Muscle of leg (tissue), 11 donors: ENCODE measurements around the gene ARHGDIG. TPM values are rescaled to one million over a fixed set of nuclear protein-coding genes. Genes with fewer than 3 reads are reported as not detected.
"Not testable (repeated sequence)": the region's sequence is repeated elsewhere in the genome, so short reads cannot be mapped to it uniquely, and the experiment has no call there.

ENCODE experiments used
- DNase-seq: peaks from one replicate; pipeline ENCODE4 v3.0.0; 2013
- H3K27ac ChIP-seq: one replicate; pipeline ENCODE4 v1.5.1; 2013; ENCODE audit warnings: mild to moderate bottlenecking, low read length, control low read depth
- H3K27me3 ChIP-seq: one replicate; pipeline ENCODE4 v1.6.1; 2013; ENCODE audit warnings: low read length; ENCODE audit not compliant: control insufficient read depth, insufficient read depth
- H3K36me3 ChIP-seq: one replicate; pipeline ENCODE4 v1.6.1; 2013; ENCODE audit warnings: low read length; ENCODE audit not compliant: control insufficient read depth, insufficient read depth
- H3K4me1 ChIP-seq: one replicate; pipeline ENCODE4 v1.6.1; 2013; ENCODE audit warnings: low read length; ENCODE audit not compliant: control insufficient read depth, insufficient read depth
- H3K4me3 ChIP-seq: one replicate; pipeline ENCODE4 v1.5.1; 2013; ENCODE audit warnings: low read length, control low read depth
- H3K9me3 ChIP-seq: replicated peaks from 2 replicates; pipeline ENCODE4 v1.6.1; 2013; ENCODE audit warnings: low read depth, low read length; ENCODE audit not compliant: control insufficient read depth
- WGBS: methylation state at CpG from one replicate; pipeline ENCODE4 v1.1.5; 2013; ENCODE audit warnings: missing lambda C conversion rate; ENCODE audit not compliant: insufficient coverage; 5-methylcytosine and 5-hydroxymethylcytosine counted together
- polyA plus RNA-seq, 8 donors: library from polyadenylated mRNA; unstranded; fragments of 120-200 nt; gene quantifications; one replicate each; pipeline versions ENCODE4 v1.2.1 to v1.2.3, GENCODE V29; 2013; ENCODE audit warnings: inconsistent platforms in 1 of 8, low replicate concordance in 1 of 8; ENCODE audit not compliant: insufficient read length in 8 of 8, insufficient read depth in 1 of 8
- total RNA-seq: library from RNA; stranded (reverse); fragments of 120-200 nt; gene quantifications from one replicate; pipeline ENCODE4 v1.2.4, GENCODE V29; 2013

ARHGDIG gene
- total and polyA plus RNA-seq, 9 donors: 0.30 to 2.4 (median 0.66) TPM

DNA sequence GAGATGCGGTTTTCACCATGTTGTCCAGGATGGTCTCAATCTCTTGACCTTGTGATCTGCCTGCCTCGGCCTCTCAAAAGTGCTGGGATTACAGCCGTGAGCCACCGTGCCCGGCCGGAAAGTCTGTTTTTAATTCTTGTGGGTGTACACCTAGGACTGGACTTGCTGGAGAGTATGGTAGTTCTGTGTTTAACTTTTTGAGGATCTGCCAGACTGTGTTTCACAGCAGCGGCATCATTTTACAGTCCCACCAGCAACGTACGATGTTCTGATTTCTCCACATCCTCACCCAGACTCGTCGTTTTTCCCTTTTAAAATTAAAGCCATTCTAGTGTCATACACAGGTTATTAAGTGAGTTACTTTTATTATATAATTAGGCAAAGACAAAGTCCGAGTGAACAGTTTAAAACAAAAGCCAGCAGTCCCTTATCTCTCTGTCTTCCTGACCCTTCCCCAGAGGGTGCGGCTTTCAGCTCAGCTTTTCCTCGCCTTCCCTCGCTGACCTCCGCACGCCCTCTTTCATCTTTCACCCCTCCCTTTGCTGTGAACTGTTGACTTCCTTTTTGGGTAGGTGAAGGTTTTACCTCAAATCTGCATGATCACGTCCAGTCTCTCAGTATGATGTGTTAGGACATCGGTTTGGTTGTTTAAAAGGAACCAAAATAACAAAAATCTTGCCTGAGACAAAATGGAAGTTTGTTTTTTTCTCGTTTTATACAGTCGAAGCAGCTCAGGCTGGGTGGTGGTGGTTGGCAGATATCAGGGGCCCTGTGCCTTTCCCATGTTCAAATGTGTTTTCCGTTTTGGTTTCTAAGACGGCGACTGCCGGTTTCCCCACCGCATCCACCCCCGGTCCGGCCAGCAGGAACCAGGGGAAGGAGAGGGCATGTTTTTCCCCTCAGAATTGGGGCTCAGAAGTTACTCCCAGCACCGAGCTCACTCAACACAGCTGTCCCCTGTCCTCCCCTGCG lies 27.7 kb upstream of the ARHGDIG start:
- no peaks in the 10 kb centered on the region for H3K9me3 ChIP-seq
- H3K4me1 ChIP-seq: no peaks in the 10 kb centered on the region
- H3K27ac ChIP-seq: no peak overlapping the region
- no peak overlapping the region for H3K4me3 ChIP-seq
- H3K36me3 ChIP-seq: peaks cover 30% of the 10 kb centered on the region
- H3K27me3 ChIP-seq: no peaks in the 10 kb centered on the region
- no peak for DNase-seq
- 41% methylated on average over 7 of the region's 30 CpGs for WGBS

GRCh38 chr16:253833-254232 lies 26.6 kb upstream of the ARHGDIG start:
- H3K9me3 ChIP-seq: no peaks in the 10 kb centered on the region
- H3K4me1 ChIP-seq: no peaks in the 10 kb centered on the region
- DNase-seq: no peak
- WGBS: 75% methylated on average over 4 of the region's 6 CpGs
- no peak overlapping the region for H3K27ac ChIP-seq
- no peak overlapping the region for H3K4me3 ChIP-seq
- no peaks in the 10 kb centered on the region for H3K27me3 ChIP-seq
- peaks cover 30% of the 10 kb centered on the region for H3K36me3 ChIP-seq

DNA sequence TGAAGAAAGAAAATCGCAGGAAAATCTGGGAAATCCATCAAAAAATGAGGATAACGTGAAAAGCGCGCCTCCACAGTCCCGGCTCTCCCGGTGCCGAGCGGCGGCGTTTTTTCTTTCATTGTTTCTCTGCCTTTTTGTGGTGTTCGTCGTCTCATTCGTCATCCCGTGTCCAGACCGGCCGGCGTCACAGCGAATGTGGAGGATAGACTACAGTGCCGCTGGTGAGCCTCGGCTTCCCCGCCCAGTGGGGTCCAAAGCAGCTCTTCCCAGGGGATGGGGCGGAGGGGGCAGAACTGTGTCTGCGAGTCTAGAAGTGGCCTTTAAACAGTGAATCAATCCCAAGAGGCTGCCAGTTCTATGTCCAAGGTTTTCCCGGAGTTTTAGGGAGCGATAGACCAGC lies 25.9 kb upstream of the ARHGDIG start:
- peaks cover 33% of the 10 kb centered on the region for H3K36me3 ChIP-seq
- no peak for DNase-seq
- 94% methylated on average over 25 of the region's 25 CpGs for WGBS
- H3K4me1 ChIP-seq: no peaks in the 10 kb centered on the region
- H3K9me3 ChIP-seq: no peaks in the 10 kb centered on the region
- H3K4me3 ChIP-seq: no peak overlapping the region
- no peak overlapping the region for H3K27ac ChIP-seq
- no peaks in the 10 kb centered on the region for H3K27me3 ChIP-seq

DNA sequence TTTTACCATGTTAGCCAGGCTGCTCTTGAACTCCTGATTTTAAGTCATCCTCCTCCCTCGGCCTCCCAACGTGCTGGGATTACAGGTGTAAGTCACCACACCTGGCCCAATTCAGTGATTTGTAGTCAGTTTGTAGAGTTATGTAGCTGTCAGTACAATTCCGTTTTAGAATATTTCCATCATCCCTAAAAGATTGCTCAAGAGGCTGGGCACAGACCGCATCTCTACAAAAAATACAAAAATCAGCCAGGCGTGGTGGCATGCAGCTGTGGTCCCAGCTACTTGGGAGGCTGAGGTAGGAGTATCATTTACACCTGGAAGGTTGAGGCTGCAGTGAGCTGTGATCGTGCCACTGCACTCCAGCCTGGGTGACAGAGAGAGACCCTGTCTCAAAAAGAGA lies 25.2 kb upstream of the ARHGDIG start:
- 100% methylated on average over 1 of the region's 6 CpGs for WGBS
- H3K9me3 ChIP-seq: no peaks in the 10 kb centered on the region
- peaks cover 38% of the 10 kb centered on the region for H3K36me3 ChIP-seq
- no peak overlapping the region for H3K27ac ChIP-seq
- H3K27me3 ChIP-seq: no peaks in the 10 kb centered on the region
- H3K4me1 ChIP-seq: no peaks in the 10 kb centered on the region
- no peak for DNase-seq
- H3K4me3 ChIP-seq: no peak overlapping the region

DNA sequence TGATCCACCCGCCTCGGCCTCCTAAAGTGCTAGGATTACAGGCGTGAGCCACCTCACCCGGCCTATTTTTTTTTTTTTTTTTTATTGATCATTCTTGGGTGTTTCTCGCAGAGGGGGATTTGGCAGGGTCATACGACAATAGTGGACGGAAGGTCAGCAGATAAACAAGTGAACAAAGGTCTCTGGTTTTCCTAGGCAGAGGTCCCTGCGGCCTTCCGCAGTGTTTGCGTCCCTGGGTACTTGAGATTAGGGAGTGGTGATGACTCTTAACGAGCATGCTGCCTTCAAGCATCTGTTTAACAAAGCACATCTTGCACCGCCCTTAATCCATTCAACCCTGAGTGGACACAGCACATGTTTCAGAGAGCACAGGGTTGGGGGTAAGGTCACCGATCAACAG lies 22.3 kb upstream of the ARHGDIG start:
- no CpG with 5 or more reads among the region's 13 CpGs for WGBS
- not testable (repeated sequence) for H3K27me3 ChIP-seq, H3K4me3 ChIP-seq, H3K4me1 ChIP-seq, H3K27ac ChIP-seq, H3K9me3 ChIP-seq, DNase-seq
- H3K36me3 ChIP-seq: peaks cover 60% of the 10 kb centered on the region

GRCh38 chr16:259226-259625 lies 21.2 kb upstream of the ARHGDIG start:
- Histone ChIP-seq H3K9me3 (no peaks in the 10 kb centered on the region), H3K27ac (no peak overlapping the region), H3K4me3 (no peak overlapping the region), H3K36me3 (peaks cover 64% of the 10 kb centered on the region), H3K4me1 (peaks cover 1% of the 10 kb centered on the region), H3K27me3 (no peaks in the 10 kb centered on the region)
- 88% methylated on average over 3 of the region's 10 CpGs for WGBS
- DNase-seq: no peak

DNA sequence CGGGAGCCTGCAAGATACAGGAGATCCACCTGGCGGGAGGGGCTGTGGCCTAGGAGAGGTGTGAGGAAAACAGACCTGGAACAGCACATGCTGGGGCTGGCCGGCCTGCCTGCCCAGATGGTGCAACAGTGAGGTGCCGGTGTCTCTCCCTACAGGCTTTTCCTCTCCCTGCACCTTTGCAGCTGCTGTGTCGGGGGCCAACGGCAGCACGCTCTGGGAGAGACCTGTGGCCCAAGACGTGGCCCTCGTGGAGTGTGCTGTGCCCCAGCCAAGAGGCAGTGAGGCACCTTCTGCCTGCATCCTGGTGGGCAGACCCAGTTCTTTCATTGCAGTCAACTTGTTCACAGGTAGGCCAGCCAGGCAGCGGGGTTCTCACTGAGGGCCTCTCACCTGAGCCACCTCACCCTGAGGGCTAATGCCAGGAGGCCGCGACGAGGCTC lies 20.6 kb upstream of the ARHGDIG start:
- peaks cover 6% of the 10 kb centered on the region for H3K4me1 ChIP-seq
- H3K27ac ChIP-seq: no peak overlapping the region
- no peak for DNase-seq
- H3K4me3 ChIP-seq: no peak overlapping the region
- no peaks in the 10 kb centered on the region for H3K27me3 ChIP-seq
- 90% methylated on average over 13 of the region's 13 CpGs for WGBS
- H3K36me3 ChIP-seq: peaks cover 63% of the 10 kb centered on the region
- H3K9me3 ChIP-seq: no peaks in the 10 kb centered on the region

- peaks cover 60% of the 10 kb centered on the region for H3K36me3 ChIP-seq
- H3K27ac ChIP-seq: no peak overlapping the region
- no peak overlapping the region for H3K4me3 ChIP-seq
- no peak for DNase-seq
- H3K27me3 ChIP-seq: no peaks in the 10 kb centered on the region
- WGBS: 94% methylated on average over 17 of the region's 19 CpGs
- peaks cover 11% of the 10 kb centered on the region for H3K4me1 ChIP-seq
- no peaks in the 10 kb centered on the region for H3K9me3 ChIP-seq
These were observed 20.1 kb upstream of the ARHGDIG start for GRCh38 chr16:260326-260725.

DNA sequence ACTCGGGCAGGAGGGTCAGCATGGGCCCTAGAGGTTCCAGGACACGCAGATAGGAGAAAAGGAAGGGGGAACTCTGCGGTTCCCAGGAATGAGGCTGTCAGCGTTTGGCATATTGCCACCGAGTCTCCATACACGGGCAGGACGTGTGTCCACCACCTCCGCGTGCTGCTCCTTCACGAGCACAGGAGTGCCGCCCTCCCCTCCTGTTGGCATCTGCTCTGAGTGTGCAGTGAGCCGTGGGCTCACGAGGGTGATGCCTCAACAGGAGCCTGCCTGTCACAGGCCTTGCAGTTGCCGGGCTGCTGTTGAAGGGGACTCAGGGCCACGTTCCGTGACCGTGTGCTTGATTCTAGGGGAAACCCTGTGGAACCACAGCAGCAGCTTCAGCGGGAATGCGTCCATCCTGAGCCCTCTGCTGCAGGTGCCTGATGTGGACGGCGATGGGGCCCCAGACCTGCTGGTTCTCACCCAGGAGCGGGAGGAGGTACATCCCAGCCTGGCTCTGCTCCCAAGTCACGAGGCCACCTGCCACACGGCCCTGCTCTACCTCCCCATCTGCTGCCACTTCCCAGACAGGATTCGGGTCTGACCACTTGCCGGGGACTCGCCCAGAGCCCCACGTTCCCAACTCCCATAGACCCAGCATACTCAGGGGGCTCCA lies 19.2 kb upstream of the ARHGDIG start:
- no peak for DNase-seq
- Histone ChIP-seq H3K27ac (no peak overlapping the region), H3K4me3 (no peak overlapping the region), H3K27me3 (no peaks in the 10 kb centered on the region), H3K4me1 (peaks cover 19% of the 10 kb centered on the region), H3K36me3 (peaks cover 54% of the 10 kb centered on the region), H3K9me3 (no peaks in the 10 kb centered on the region)
- 84% methylated on average over 28 of the region's 28 CpGs for WGBS

GRCh38 chr16:262121-262745 lies 18.2 kb upstream of the ARHGDIG start:
- peaks cover 54% of the 10 kb centered on the region for H3K36me3 ChIP-seq
- H3K4me1 ChIP-seq: peaks cover 22% of the 10 kb centered on the region
- WGBS: 89% methylated on average over 24 of the region's 29 CpGs
- no peak for DNase-seq
- H3K27me3 ChIP-seq: no peaks in the 10 kb centered on the region
- H3K9me3 ChIP-seq: no peaks in the 10 kb centered on the region
- H3K4me3 ChIP-seq: no peak overlapping the region
- H3K27ac ChIP-seq: no peak overlapping the region
